HG02840 (cell line): ENCODE data around the gene ARSB.
"Not testable (repeated sequence)": the region's sequence is repeated elsewhere in the genome, so short reads cannot be mapped to it uniquely, and the experiment has no call there.

ENCODE experiments used
- ATAC-seq: cut with Tn5 transposase; IDR thresholded peaks from one replicate; pipeline ENCODE4 v1.9.1; 2021; ENCODE audit warnings: mild to moderate bottlenecking, moderate library complexity, moderate number of reproducible peaks; ENCODE audit not compliant: unreplicated experiment, low FRiP score

Gene ARSB

DNA sequence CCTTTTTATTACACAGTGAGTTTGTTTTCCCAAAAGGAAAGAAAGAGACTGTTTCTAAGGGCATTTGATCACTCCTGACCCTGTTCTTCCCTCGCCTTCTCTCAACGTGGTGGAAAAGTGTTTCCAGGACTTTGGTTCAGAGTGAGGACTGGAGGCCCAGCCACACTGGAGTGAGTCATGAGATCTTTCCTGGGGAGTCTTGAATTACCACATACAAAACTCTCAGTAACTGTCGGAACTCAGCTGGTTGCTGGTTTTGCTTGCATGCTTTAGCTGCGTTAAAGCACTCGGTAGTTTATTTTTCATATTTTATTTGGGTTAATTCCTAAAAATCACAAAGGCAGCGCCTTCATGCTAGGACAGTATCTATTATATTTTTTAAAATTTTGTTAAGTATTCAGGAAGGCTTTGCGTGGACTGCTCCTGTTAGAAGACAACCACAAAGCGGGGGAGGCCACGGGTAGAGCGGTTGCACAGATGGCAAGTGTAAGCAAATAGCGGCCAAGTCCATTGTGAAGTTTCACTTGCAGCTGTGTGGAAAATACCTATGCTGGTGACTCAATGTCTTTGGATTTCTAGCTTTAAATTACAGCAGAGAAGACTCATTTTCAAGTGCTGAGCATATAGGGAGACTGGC lies 77.7 kb downstream of the ARSB start:
- no peak for ATAC-seq

- peak; percentile 51 for ATAC-seq
Observed at GRCh38 chr5:78905084-78905938, 79.8 kb downstream of the ARSB start.

GRCh38 chr5:78903861-78904260 lies 81.2 kb downstream of the ARSB start:
- no peak for ATAC-seq

DNA sequence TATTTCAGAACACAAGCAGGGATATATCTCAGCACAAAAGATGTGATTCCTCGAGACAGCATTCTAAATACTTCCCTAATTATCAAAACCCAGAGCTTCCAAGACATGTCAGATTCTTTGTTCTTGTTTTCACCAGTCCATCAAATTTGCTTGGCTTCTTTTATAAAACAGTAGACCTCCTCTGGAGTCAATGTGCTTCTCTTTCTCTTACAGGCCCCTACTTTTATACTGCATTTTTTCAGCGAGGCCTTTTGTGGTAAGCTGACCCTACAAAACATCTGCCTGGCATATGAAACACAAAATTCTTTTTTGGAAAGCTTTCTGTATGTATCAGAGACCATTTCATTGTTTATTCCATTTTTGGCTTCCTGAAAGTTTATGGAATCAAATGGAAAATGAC lies 81.8 kb downstream of the ARSB start:
- no peak for ATAC-seq

GRCh38 chr5:78899922-78900362 lies 85.2 kb downstream of the ARSB start:
- no peak for ATAC-seq

DNA sequence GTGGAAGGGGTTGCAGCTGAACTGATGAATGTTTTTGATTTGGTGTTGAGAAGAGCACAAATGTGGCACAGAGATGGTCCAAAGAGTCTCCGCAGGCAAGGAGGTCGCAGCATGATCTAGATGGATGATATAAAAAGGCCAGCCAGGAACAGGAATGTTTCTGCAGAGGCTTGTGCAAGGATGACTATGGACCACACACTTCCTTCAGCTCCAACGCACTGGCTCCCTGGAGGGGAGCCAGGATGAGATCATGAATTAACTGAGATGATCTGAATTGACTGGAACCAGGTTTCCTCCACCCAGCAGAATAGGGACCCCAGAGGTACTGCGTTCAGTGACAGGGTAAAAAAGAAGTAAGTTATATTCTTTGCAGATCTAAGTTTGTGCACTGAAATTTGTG lies 89.0 kb downstream of the ARSB start:
- ATAC-seq, result no peak

DNA sequence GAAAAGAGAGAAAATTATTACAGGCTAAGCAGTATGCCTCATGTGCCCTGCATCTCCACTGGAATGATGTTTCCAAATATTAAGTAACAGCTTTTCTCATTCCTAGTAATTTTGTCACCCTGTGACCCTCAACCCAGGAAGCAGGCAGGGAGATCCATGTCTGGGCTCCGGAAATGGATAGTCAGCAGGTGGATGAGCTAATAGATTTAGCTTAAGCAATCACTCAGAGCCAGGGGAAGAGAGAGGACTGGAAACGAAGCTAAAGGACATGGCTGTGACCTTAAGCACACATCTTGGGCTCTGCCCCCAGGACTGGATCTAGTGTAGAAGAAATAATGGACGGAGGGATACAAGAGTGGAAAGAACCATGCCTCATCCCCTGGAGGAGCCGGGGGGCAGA lies 89.5 kb downstream of the ARSB start:
- no peak for ATAC-seq

GRCh38 chr5:78893940-78894677 lies 91.0 kb downstream of the ARSB start:
- no peak for ATAC-seq

DNA sequence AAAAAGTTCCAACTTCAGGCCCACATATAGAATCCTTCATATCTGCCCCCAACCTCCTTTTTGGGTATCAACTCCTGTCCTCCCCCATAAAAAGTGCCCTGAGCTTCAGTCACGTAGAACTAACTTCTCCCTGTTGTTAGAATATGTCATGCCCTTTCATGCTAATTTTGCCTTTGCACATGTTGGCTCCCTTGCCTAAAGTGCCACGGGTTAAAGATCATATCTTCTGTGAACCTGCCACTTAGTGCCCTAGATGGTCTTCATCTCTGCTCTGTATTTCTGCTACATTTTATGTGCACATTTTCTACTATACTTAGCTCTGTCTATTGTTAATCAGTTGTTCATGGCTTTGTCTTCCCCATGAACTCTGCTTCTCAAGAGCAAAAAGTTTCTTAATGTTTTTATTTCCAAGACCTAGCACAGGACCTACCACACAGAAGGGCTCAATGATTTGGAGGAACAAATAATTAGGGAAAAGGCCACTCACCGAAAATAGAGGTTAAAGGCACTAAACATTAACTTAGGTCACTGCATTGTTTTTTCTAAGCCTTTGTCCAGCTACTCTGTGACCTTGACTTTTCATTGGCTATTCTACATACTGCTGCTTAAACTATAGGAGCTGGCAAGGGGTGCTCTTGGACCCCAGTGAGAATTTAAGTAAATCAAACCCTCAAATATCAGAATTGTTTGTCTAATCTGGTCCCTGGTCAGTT lies 94.3 kb downstream of the ARSB start:
- ATAC-seq, result no peak

DNA sequence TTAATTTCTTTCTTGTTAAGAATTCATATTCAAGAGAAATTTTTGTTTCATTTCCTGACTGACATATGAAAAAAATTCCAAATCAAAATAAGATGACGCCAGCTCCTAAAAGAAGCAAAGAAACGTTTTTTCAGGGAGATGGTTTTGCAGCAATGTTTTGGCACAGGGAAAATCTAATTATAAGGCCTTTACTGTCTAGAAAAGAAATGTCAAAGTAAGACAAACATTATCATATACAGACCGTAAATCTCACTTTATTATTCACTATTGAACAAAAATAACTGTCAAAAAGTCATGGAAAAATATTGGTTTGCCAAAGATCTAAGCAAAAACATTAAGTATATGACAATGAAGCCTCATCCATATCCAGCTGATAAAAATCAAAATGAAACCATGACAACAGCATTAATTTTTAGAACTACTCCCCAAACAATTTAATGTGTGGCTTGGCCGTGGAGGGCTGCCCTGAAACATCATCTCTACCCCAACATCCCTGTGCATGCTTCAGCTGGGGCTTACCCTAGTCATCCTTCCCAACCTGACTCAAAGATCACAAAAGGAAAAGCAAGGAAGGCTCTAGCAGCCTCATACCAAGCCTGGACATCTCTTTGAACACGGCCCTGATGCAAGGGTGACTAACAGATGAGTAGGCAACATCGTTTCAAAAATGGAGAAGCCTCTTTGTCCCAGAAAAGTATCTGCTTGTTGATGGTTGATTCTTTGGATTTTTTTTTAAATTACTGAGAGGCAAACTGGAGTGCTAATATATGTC lies 95.6 kb downstream of the ARSB start:
- no peak for ATAC-seq

DNA sequence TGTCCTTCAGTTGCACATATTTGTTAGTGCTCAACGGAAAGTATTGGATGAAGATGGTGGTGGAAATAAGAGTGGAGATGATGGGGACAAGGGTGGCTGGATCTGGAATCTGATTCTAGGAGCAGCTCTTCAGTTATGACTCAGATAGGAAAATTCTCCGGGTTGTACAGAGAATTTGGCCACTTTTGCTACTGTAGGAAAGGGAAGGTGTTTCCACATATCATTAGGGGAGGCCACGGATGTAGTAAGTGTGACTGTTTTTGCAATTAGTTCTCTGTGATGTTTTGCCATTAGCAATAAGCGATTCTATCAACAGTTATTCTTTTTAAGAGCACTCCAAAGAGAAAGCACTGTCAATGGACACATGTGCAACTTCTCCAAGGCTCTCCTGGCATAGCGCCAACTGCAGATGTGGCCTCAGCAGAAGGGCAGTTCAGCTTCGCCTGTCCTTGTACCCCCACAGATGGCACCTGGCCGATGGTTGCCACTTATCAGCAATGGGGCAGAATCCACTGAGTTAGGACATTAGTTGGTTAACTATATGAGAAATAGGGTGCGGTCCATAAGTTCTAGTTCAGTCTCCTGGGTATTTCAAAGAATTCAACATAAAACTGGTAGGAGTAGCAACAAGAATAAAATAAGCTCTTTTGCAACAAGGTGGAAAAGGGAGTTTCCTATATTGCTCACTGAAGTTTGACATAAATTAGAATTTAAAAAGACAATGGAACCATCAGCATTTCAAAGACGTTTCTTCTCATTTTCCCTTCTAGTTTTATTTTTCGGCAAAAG lies 96.3 kb downstream of the ARSB start:
- ATAC-seq, result no peak

DNA sequence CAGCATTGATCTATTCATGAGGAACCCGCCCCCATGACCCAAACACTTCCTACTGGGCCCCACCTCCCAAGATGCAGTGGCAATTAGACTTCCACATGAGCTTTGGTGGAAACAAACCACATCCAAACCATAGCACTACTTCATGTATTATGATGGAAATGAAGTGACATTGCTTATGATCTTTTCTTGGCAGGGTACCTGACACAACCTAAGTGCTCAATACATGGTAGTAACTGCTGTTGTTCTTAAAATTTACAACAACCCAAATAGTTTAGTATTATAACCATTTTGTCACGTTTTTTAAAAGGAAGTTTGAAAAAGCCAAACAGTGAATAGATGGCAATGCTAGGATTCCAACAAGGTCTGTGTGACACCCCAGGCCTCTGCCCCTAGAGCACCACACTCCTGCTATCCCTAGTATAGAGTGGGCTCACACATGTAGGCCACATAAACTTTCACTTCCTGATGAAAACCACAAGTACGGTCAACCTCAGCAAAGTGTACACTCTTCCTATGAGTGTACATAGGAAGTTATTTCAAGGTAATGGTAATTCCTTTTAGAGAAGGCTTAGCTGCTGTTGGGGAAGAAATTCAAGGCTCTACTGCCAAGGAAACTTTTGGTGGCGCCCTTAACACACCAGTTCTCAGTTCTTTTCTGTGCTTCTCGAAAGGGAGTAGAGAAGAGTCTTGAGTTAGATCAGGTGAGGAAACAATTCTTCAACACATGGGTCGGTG lies 97.6 kb downstream of the ARSB start:
- peak; percentile 93 for ATAC-seq

DNA sequence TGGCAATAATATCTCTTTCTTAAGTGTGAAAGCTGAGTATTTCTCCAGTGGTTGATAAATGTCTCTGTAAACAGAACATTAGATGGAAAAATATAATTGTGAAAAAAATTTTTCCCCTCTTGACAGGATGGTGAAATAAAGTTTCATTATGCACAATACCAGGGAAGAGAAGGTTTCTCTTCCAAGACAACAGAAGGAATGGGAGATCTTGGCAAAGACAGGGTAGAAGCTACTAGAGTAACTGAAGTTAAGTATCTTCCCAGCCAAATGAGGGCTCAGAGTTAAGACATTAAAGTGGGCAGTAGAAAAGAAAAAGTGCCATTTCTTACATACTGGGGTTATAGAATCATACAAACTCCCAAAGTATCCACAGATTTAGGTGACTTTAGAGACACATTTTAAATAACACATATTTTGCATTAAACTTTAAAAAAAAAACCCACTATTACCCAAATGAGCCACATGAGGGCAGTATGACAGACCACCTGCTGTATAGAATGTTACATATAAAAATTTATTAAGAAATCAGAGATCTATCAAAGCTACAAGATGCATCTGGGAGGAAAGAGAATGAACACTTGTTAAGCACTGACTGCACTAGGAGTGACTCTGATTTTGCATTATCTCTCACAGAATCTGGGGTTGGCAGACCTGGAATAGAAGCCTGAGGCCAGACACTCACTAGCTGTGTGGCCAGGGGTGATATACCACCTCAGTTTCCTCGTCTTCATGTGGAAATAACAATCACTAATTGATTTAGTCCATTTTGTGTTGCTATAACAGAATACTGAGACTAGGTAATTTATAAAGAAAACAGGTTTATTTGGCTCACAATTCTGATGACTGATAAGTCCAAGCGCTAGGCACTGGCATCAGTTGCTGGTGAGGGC lies 98.5 kb downstream of the ARSB start:
- no peak for ATAC-seq

GRCh38 chr5:78881884-78882283 lies 103.2 kb downstream of the ARSB start:
- ATAC-seq, result no peak

DNA sequence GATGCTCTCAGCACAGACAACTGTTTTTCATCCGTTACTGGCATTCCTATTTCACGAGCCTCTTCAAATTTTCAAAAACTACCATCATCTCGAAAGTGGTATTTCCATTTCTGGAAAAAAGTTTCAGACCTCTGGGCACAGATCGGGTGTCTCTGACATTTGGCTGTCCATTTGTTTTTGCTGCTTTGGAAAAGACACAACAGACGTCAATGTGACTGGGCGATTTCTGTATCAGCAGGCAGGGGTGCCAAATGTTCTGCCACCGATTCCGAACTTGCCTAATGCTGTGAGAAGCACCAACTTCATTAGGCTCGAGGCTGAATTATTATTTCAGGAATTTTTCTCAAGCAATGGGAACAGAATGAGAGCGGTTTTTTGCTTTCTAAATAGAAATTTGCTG lies 105.6 kb downstream of the ARSB start:
- ATAC-seq, result no peak

GRCh38 chr5:78866076-78866475 lies 119.0 kb downstream of the ARSB start:
- not testable (repeated sequence) for ATAC-seq

DNA sequence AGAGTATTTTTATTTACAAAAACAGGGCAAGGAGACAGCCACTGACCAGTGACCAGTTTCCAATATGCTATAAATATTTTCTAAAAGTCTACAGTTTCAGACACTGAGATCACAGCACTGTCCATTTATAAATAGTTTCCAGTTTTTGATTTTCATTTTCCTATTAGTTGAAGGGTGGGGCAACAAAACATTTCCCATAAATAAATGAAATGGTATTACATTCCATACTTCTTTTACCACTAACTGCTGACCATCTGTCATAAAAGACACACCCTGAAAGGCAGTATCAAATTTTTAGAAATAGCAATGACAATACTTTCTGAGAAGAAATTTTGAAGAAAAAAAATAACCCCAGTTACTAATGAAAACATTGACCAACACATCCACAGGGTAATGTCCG lies 126.7 kb downstream of the ARSB start:
- no peak for ATAC-seq

GRCh38 chr5:78855026-78855425 lies 130.1 kb downstream of the ARSB start:
- ATAC-seq, result no peak
